Measurements from ENCODE around the gene MVK.
A peak's percentile ranks its signal among the peaks of the same experiment; 100 is the strongest.

The MVK gene

DNA sequence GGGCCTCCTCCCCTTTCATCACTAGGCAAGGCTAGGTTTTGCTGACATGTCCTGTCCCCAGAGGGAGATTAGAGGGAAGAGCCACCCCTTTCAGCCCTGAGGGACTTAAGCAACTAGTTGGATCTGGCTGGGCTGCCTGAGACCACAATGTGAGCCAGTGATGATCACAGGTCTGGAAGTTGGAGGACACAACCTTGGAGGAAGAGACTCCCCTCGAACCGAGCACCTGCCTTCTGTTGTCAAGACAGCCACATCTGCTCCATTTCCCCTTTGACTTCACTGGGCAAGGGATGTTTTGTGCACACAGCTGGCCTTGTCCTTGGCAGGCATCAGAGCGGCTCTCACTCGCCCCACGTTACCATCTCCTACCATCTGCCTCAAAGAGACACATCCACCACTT lies 31.4 kb downstream of the MVK start:
- H3K4me1 ChIP-seq (ENCODE audit: control insufficient read depth, insufficient read depth, low read length): peaks cover 13% of the 10 kb centered on the region
- no peaks in the 10 kb centered on the region for H3K36me3 ChIP-seq (ENCODE audit: control insufficient read depth, insufficient read depth, low read length)
- H3K9me3 ChIP-seq (ENCODE audit: control insufficient read depth, low read length): no peaks in the 10 kb centered on the region
- no peak overlapping the region for H3K27ac ChIP-seq (ENCODE audit: insufficient read depth, low read depth, low read length, poor library complexity, severe bottlenecking)
- H3K4me3 ChIP-seq (ENCODE audit: insufficient read depth, low read depth, low read length): no peak overlapping the region
- WGBS, 2 experiments: 92 to 93% methylated on average over 5 of the region's 5 CpGs
- peaks cover 4% of the 10 kb centered on the region for H3K27me3 ChIP-seq (ENCODE audit: control insufficient read depth, insufficient read depth, low read length, poor library complexity, severe bottlenecking)

DNA sequence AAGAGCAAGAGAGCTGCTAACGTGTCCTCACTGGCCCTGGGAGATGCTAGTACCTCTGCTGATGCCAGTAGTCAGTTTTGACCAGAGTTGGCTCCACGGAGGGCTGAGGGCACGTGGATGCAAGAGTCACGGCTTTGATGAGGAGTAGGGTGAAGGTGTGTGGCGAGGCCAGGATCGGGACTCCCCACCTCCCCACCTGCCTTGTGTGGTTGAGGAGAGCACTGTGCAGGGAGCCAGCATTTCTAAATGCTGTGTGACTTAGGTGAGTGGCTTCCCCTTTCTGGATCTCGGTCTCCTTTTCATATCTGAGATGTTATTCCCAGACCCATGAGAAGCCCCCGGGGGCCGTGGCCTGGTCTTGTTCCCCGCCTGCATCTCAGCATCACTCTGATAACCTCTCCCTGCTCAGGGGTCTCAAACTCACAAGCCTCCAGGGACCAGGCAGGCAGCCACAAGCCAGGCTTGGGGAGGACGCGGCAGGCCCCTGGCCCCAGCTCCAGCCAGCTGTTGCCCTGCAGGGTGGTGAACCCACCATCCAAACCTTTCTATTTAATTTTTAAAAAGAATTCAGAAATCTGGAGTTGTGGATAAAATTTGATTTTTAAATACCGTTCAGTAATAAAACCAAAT lies 32.1 kb downstream of the MVK start:
- Histone ChIP-seq H3K36me3 (ENCODE audit: control insufficient read depth, insufficient read depth, low read length) (no peaks in the 10 kb centered on the region), H3K9me3 (ENCODE audit: control insufficient read depth, low read length) (no peaks in the 10 kb centered on the region), H3K4me1 (ENCODE audit: control insufficient read depth, insufficient read depth, low read length) (peaks cover 13% of the 10 kb centered on the region), H3K4me3 (ENCODE audit: insufficient read depth, low read depth, low read length) (no peak overlapping the region), H3K27me3 (ENCODE audit: control insufficient read depth, insufficient read depth, low read length, poor library complexity, severe bottlenecking) (peaks cover 4% of the 10 kb centered on the region), H3K27ac (ENCODE audit: insufficient read depth, low read depth, low read length, poor library complexity, severe bottlenecking) (no peak overlapping the region)
- WGBS, 2 experiments: 94% methylated on average over 12 to 13 of the region's 13 CpGs

DNA sequence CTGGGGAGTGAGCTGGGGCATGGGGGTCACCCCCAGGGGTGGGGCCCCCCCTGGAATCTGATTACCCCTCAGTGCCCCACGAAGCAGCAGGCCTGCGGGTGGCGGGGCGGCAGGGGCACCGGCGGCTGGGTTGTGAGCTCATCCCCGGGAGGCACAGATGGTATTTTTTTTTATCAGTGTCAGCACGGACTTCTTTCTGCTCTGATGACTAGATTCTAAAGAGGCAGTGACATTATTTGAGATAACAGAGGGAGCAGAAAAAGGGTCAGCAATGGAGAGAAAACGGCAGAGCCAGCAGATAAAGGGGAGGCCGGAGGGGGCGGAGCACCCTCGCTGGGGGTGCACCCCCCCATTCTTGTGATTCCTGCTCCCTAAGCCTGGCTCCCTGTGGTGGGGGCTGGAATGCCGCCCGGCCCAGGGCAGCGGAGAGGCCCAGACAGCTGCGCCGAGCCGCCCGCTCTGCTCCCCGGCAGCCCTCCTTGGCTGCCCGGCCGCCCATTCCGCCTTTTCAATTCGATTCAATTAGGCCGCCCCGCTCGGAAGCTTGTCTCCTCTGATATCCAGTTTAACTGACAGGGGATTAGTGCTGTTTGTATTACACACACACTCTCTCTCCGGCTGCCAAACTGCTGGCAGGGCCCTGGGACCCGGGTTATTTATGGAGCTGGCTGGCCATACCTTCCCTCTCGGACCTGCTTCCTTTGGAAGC lies 32.9 kb downstream of the MVK start:
- peak overlapping the region; percentile 73 for H3K27ac ChIP-seq (ENCODE audit: insufficient read depth, low read depth, low read length, poor library complexity, severe bottlenecking)
- 13 to 15% methylated on average over 30 of the region's 30 CpGs for WGBS, 2 experiments
- H3K9me3 ChIP-seq (ENCODE audit: control insufficient read depth, low read length): no peaks in the 10 kb centered on the region
- no peaks in the 10 kb centered on the region for H3K36me3 ChIP-seq (ENCODE audit: control insufficient read depth, insufficient read depth, low read length)
- H3K27me3 ChIP-seq (ENCODE audit: control insufficient read depth, insufficient read depth, low read length, poor library complexity, severe bottlenecking): peaks cover 4% of the 10 kb centered on the region
- peaks cover 13% of the 10 kb centered on the region for H3K4me1 ChIP-seq (ENCODE audit: control insufficient read depth, insufficient read depth, low read length)
- H3K4me3 ChIP-seq (ENCODE audit: insufficient read depth, low read depth, low read length): no peak overlapping the region

DNA sequence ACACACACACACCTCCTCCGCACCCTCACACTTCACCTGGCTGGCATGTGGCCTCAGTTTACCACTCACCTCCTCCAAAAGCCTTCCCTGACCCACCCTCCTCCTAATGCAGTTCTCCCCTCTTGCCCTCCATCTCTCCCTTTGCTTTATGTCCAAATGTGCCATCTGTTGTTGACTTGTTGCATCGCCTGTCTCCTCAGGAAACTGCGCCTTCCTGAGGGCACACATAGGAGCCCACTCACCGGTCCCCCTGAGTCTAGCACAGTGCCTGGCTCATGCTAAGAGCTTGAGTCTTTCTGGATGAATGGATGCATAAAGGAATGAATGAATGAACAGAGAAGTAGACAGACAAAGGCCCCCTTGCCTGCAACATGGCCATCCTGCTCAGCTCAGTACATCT lies 34.0 kb downstream of the MVK start:
- Histone ChIP-seq H3K27me3 (ENCODE audit: control insufficient read depth, insufficient read depth, low read length, poor library complexity, severe bottlenecking) (peaks cover 4% of the 10 kb centered on the region), H3K9me3 (ENCODE audit: control insufficient read depth, low read length) (no peaks in the 10 kb centered on the region), H3K36me3 (ENCODE audit: control insufficient read depth, insufficient read depth, low read length) (no peaks in the 10 kb centered on the region), H3K4me3 (ENCODE audit: insufficient read depth, low read depth, low read length) (no peak overlapping the region), H3K27ac (ENCODE audit: insufficient read depth, low read depth, low read length, poor library complexity, severe bottlenecking) (no peak overlapping the region), H3K4me1 (ENCODE audit: control insufficient read depth, insufficient read depth, low read length) (peaks cover 13% of the 10 kb centered on the region)
- WGBS, 2 experiments: 93 to 99% methylated on average over 4 of the region's 4 CpGs

DNA sequence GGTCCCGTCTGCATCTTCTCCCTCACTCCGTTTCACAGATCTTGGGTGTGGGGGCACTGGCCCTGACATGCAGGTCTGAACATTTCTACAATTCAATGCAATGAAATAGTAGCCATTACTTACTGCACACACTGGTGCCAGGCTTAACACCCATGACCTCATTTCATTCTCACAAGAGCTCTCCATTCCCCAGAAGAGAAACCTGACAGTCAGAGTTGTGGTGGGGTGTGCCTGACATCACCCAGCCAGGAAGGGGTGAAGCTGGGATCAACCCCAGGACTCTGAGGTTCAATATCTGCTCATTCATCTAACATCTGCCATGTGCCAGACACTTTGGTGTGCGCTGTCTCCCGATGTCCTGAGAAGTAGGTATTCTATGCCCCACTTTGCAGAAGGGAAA lies 34.7 kb downstream of the MVK start:
- H3K36me3 ChIP-seq (ENCODE audit: control insufficient read depth, insufficient read depth, low read length): no peaks in the 10 kb centered on the region
- WGBS, 2 experiments: 95 to 96% methylated on average over 4 of the region's 4 CpGs
- H3K4me1 ChIP-seq (ENCODE audit: control insufficient read depth, insufficient read depth, low read length): peaks cover 11% of the 10 kb centered on the region
- no peaks in the 10 kb centered on the region for H3K9me3 ChIP-seq (ENCODE audit: control insufficient read depth, low read length)
- no peak overlapping the region for H3K27ac ChIP-seq (ENCODE audit: insufficient read depth, low read depth, low read length, poor library complexity, severe bottlenecking)
- peaks cover 4% of the 10 kb centered on the region for H3K27me3 ChIP-seq (ENCODE audit: control insufficient read depth, insufficient read depth, low read length, poor library complexity, severe bottlenecking)
- H3K4me3 ChIP-seq (ENCODE audit: insufficient read depth, low read depth, low read length): no peak overlapping the region

DNA sequence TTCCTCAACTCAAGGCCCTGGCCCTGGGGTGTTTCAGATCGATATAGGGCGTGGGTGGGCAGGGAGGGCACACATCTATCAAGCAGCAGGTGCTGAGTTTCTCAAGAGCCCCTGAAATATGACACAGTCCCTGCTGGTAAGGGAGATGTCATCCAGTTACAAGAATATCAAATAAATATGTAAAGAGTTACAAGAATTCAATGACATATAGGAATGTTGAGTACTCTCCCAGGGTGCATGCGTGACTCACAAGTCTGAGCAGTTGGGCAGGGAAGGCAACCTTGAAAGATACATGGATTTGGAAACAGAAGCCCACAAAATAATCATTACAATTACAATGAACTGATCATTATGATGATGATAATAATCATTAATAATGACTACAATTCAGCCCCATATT lies 35.2 kb downstream of the MVK start:
- no peaks in the 10 kb centered on the region for H3K36me3 ChIP-seq (ENCODE audit: control insufficient read depth, insufficient read depth, low read length)
- WGBS, 2 experiments: 97 to 100% methylated on average over 3 of the region's 3 CpGs
- no peak overlapping the region for H3K4me3 ChIP-seq (ENCODE audit: insufficient read depth, low read depth, low read length)
- H3K4me1 ChIP-seq (ENCODE audit: control insufficient read depth, insufficient read depth, low read length): peaks cover 16% of the 10 kb centered on the region
- H3K27ac ChIP-seq (ENCODE audit: insufficient read depth, low read depth, low read length, poor library complexity, severe bottlenecking): no peak overlapping the region
- H3K9me3 ChIP-seq (ENCODE audit: control insufficient read depth, low read length): no peaks in the 10 kb centered on the region
- peaks cover 4% of the 10 kb centered on the region for H3K27me3 ChIP-seq (ENCODE audit: control insufficient read depth, insufficient read depth, low read length, poor library complexity, severe bottlenecking)

DNA sequence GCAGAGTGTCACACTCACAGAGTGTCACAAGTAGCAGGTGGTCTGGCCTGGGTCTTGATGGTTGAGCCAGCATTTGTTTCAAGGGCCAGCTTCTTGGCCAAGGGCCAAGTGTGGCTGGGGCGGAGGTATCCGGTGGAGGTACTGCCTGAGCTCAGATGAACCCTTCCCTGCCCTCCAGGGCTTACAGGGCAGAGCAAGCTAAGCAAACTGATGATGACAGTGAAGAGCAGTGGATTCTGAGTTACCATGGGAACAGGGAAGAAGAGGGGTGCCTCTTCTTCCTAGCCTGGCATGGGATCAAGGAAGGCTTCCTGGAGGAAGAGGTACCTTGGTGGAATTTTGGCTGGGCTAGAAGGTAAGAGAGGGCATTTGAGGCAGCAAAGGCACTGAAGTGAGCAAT lies 35.7 kb downstream of the MVK start:
- 92 to 97% methylated on average over 2 of the region's 2 CpGs for WGBS, 2 experiments
- H3K27me3 ChIP-seq (ENCODE audit: control insufficient read depth, insufficient read depth, low read length, poor library complexity, severe bottlenecking): peaks cover 4% of the 10 kb centered on the region

DNA sequence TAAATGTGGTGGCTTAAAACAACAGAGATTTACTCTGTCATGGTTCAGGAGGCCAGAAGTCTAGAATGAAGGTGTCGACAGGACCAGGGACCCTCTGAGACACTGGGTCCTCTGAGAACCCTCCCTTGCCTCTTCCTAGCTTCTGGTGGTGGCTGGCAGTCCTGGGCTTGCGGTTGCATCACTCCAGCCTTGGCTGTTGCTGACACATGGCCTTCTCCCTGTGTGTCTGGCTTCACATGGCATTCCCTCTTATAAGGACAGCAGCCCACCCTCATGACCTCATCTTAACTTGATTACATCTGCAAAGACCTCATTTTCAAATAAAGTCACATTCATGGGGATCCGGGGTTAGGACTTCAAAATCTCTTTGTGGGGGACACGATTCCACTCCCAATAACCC lies 36.9 kb downstream of the MVK start:
- H3K27me3 ChIP-seq (ENCODE audit: control insufficient read depth, insufficient read depth, low read length, poor library complexity, severe bottlenecking): peaks cover 4% of the 10 kb centered on the region
- H3K4me3 ChIP-seq (ENCODE audit: insufficient read depth, low read depth, low read length): no peak overlapping the region
- no peak overlapping the region for H3K27ac ChIP-seq (ENCODE audit: insufficient read depth, low read depth, low read length, poor library complexity, severe bottlenecking)
- no peaks in the 10 kb centered on the region for H3K9me3 ChIP-seq (ENCODE audit: control insufficient read depth, low read length)
- peaks cover 12% of the 10 kb centered on the region for H3K4me1 ChIP-seq (ENCODE audit: control insufficient read depth, insufficient read depth, low read length)
- H3K36me3 ChIP-seq (ENCODE audit: control insufficient read depth, insufficient read depth, low read length): no peaks in the 10 kb centered on the region
- 88 to 93% methylated on average over 4 of the region's 4 CpGs for WGBS, 2 experiments

More for the DNA sequence above, 35.7 kb downstream of the MVK start:
- Histone ChIP-seq H3K4me1 (ENCODE audit: control insufficient read depth, insufficient read depth, low read length) (peaks cover 20% of the 10 kb centered on the region), H3K4me3 (ENCODE audit: insufficient read depth, low read depth, low read length) (no peak overlapping the region), H3K9me3 (ENCODE audit: control insufficient read depth, low read length) (no peaks in the 10 kb centered on the region), H3K27ac (ENCODE audit: insufficient read depth, low read depth, low read length, poor library complexity, severe bottlenecking) (no peak overlapping the region), H3K36me3 (ENCODE audit: control insufficient read depth, insufficient read depth, low read length) (no peaks in the 10 kb centered on the region)

DNA sequence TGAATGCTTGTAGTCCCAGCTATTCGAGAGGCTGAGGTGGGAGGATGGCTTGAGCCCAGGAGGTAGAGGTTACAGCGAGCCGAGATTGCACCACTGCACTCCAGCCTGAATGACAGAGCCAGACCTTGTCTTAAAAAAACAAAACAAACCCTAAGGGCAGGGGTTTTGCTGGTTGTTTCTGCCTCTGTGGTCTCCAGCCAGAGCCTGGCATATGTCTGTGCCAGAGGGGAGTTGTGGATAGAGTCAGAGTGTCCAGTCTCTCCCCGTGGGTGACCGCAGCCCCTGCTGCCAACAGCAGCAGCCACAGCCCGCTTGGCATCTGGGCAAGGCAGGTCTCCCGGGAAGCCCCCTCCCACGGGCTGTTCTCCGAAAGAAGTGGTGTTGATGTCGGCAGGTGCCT lies 37.6 kb downstream of the MVK start:
- peaks cover 4% of the 10 kb centered on the region for H3K27me3 ChIP-seq (ENCODE audit: control insufficient read depth, insufficient read depth, low read length, poor library complexity, severe bottlenecking)
- H3K27ac ChIP-seq (ENCODE audit: insufficient read depth, low read depth, low read length, poor library complexity, severe bottlenecking): no peak overlapping the region
- H3K9me3 ChIP-seq (ENCODE audit: control insufficient read depth, low read length): no peaks in the 10 kb centered on the region
- H3K36me3 ChIP-seq (ENCODE audit: control insufficient read depth, insufficient read depth, low read length): no peaks in the 10 kb centered on the region
- H3K4me3 ChIP-seq (ENCODE audit: insufficient read depth, low read depth, low read length): no peak overlapping the region
- peaks cover 16% of the 10 kb centered on the region for H3K4me1 ChIP-seq (ENCODE audit: control insufficient read depth, insufficient read depth, low read length)
- whole genome bisulfite sequencing, 2 experiments: 87 to 89% methylated on average over 10 of the region's 10 CpGs

DNA sequence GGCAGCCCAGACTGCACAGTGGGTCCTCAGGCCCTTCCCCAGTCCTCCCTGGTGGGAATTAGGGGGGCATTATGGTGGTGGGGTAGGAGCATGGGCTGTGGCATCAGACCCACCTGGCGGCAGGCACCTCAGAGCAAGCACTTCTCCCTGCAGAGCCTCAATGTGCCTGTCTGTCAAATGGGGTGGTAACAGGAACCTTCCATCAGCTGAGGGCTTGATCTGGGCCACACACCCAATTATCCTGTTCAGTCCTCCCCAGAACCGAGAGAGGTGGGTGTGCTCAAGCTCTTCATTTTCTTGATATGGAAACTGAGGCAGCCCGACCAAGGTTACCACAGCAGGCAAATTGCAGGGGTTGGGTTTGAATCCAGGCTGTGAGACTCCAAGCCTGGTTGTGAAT lies 38.4 kb downstream of the MVK start:
- 93 to 97% methylated on average over 3 of the region's 3 CpGs for WGBS, 2 experiments
- Histone ChIP-seq H3K4me3 (ENCODE audit: insufficient read depth, low read depth, low read length) (no peak overlapping the region), H3K27me3 (ENCODE audit: control insufficient read depth, insufficient read depth, low read length, poor library complexity, severe bottlenecking) (peaks cover 4% of the 10 kb centered on the region), H3K27ac (ENCODE audit: insufficient read depth, low read depth, low read length, poor library complexity, severe bottlenecking) (no peak overlapping the region), H3K36me3 (ENCODE audit: control insufficient read depth, insufficient read depth, low read length) (no peaks in the 10 kb centered on the region), H3K4me1 (ENCODE audit: control insufficient read depth, insufficient read depth, low read length) (peaks cover 20% of the 10 kb centered on the region), H3K9me3 (ENCODE audit: control insufficient read depth, low read length) (no peaks in the 10 kb centered on the region)
